DMS79 (cell line): ENCODE results near the gene KCNMA1.
"Not testable (repeated sequence)": the region's sequence is repeated elsewhere in the genome, so short reads cannot be mapped to it uniquely, and the experiment has no call there.

Source experiments
- DNase-seq: peaks from one replicate; lab custom pipeline; 2025; lab: John Stamatoyannopoulos, UW

KCNMA1 gene

GRCh38 chr10:77392851-77393250 is 244.8 kb downstream of the KCNMA1 start:
- no peak for DNase-seq

GRCh38 chr10:77392236-77392721 is 245.3 kb downstream of the KCNMA1 start:
- DNase-seq, result no peak

- no peak for DNase-seq
Observed at GRCh38 chr10:77391605-77392235, 245.9 kb downstream of the KCNMA1 start.

- DNase-seq, result no peak
Observed at GRCh38 chr10:77390481-77390891, 247.1 kb downstream of the KCNMA1 start.

GRCh38 chr10:77388571-77389100 is 249.0 kb downstream of the KCNMA1 start:
- no peak for DNase-seq

DNA sequence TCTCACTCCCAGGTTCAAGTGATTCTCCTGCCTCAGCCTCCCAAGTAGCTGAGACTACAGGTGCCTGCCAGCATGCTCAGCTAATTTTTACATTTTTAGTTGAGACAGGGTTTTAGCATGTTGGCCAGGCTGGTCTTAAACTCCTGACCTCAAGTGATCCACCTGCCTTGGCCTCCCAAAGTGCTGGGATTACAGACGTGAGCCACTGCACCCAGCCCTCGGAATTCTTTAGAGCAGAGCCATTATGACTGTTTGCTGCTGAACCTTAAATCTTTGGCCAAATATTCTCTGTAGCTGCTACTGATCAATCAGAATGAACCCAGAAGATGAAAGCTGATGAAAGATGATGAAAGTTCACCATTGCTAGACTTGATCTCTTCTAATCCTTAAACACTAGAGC is 249.9 kb downstream of the KCNMA1 start:
- not testable (repeated sequence) for DNase-seq

DNA sequence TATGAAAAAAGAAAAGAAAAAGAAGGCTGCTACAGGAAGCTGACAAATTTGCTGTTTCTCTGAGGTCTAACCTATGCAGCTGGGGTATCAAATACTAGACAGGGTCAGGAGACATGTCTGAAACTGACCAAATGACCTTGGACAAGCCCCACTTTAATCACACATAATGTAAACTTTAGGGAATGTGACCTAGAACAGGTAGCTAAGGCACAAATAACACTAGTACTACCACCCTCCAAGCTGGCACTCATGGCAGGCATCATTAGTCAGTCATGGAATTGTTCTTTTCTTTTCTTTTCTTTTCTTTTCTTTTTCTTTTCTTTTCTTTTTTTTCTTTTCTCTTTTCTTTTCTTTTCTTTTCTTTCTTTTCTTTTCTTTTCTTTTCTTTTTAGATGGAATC is 250.4 kb downstream of the KCNMA1 start:
- no peak for DNase-seq

DNA sequence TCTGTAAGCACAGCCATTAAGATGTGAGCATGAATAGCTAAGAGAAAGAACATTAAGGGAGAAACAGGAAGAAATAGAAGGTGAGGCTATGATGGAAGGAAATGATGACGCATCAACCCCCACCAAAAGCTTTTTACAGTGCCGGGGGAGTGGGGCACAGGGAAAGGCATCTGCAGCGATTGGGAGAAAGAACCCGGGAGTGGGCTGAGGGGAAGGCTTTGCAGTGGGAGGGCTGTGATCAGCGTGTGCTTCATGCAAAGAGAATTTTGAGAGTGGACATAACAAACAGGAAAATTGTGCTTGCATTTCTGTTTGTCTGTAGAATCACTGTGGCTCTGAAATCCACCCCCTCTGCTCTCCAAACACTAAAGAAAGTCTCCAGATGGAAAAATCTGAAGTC is 250.8 kb downstream of the KCNMA1 start:
- no peak for DNase-seq

DNA sequence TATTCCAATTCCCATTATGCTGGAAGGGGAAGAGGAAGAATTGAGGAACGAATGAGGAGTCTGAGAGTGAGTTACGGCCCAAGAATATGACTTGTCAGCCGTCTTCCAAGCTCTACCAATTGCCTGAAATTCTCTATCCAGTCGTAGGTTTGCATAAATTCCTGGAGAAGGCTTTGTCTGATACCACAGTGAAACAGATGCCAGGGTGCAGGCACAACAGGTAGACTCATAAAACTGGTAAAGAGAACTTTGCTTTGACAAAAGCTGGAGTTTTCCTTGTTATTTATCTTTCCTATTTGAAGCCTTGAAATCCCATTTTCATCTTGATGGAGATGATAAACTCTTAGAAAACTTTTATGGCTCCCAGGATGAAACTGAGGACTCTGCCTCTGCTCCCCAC is 251.2 kb downstream of the KCNMA1 start:
- DNase-seq, result no peak

GRCh38 chr10:77385315-77385714 is 252.3 kb downstream of the KCNMA1 start:
- DNase-seq, result no peak

- no peak for DNase-seq
Observed at GRCh38 chr10:77383861-77384553, 253.6 kb downstream of the KCNMA1 start.

- DNase-seq, result peak; percentile 75
Observed at GRCh38 chr10:77381750-77382149, 255.9 kb downstream of the KCNMA1 start.

DNA sequence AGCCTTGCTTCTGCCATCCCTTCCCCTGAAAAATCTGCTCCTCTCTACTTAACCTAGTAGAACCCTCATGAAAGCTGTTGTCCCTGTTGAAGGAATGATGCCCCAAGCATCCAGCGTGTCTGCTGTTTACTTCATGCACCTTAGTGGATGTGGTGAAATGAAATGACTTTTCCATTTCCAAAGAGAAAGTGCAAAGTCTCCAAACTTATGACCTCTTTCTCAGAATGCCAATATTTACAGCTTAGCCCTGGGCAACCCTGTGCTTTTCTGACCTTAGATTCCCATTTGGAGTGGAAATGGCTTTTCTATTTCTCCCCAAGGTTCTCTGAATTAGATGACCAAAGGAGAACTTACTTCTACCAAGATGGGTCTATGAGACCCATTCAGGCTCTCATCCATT is 256.9 kb downstream of the KCNMA1 start:
- no peak for DNase-seq

DNA sequence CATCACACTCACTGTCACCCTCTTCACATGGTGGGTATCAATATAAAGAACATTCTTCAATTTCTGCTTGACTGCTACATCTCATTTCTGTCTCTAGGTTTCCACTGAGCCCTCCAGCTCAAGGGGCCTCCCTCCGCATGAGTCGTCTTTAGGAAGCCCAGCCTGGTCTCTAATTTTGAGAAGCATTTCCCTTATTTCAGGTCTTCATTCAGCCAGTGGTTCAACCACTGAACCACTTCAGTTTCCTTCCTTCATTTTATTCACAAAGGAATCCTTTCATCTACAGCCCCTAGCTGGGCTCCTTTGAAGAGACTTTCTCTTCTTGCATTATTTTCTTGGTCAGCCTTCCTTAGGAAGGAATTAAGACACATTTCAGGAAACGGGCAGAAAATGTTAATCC is 257.4 kb downstream of the KCNMA1 start:
- no peak for DNase-seq

- DNase-seq, result no peak
Observed at GRCh38 chr10:77378366-77379349, 258.9 kb downstream of the KCNMA1 start.

DNA sequence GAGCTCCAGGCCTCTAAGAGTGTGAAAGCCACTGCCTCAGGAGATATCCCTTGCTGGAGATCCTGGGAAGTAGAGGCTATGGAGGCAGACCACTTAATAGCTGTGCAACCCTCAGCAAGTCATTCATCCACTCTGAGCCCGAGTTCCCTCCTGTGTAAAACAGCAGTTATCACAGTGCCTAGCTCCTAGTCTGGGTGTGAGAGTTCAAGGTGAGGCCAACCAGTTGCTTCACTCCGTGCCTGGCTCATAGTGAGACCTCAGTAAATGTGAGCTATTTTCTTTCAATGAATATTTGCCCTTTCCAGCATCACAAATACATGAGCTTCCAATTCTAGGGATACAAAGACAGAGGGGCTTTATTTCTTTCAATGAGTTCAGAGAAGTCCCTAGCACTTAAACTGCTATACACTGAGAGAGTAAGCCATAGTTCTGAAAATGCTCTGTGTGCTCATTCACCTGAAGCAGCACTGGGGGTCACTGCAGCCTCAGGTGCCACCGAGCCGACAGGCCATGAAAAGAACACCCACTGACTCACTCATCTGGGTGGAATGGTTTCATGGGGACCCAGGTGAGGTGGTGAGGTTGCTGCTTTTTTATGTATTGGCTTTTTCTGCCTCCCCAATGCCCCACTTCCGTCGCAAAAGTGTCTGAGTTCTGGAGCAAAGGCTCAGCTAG is 259.8 kb downstream of the KCNMA1 start:
- DNase-seq, result no peak

GRCh38 chr10:77377034-77377433 is 260.6 kb downstream of the KCNMA1 start:
- DNase-seq, result no peak

DNA sequence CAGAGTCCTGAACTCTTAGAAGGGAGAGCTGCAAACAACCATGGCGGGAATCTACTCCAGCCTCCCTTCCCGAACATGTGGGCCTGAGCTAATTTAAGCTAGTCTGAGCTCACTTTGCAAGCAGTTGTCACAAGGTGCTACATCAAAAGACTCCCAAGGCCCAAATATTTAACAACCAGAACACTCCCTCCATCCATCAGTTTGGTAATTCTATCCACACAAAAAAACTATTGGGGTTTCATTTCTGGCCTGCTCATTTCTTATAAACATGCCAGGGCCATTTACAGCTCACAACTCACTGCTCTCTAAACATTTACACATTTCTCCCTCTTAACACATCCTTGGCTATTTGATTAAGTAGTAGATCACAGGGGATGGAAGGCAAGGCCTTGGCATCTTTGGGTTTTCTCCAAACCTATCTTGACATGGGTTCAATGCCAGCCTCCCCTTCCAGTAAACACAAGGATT is 263.4 kb downstream of the KCNMA1 start:
- DNase-seq, result no peak

DNA sequence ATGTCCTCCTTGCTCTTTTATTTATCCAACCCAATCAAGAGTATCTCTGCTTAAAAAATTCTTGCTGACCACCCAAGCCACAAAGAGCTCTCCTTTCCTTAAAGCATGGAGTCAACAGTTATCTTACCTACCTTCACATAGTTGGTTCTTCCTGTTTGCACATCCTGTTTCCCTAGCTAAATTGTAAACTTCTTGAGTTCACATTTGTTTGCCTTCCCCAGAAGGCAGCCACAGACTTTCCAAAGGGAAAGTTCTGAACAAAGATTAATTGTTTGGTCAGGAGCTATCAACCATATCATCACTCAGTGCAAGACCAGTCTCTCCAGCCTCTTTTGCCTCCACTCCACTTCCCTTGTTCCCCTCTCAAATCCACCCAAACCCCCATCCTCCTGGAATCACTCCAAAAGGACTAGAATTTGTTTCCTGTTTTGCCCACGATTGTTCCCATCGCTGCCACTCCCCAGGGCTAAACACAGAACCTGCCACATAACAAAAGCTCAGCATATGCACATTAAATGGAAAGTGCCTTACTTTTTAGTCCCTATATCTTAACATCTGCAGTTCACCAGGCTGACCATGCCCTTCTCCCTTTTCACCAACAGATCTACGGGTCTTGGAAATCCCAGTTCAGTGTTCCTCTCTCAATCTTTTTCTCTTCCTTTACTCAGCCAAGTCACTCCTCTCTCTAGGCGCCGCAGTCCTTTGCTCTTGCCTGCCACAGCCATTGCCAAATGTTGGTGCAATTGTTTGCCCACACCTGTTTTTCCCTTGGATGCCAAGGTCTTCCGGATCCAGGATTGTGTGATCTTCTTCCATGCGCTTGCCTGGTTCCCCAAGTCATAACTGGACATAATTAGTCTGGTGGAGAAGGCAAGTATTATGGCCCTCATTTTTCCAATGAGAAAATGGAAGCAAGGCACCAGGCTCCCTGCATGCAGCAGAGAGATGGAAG is 265.5 kb downstream of the KCNMA1 start:
- no peak for DNase-seq

DNA sequence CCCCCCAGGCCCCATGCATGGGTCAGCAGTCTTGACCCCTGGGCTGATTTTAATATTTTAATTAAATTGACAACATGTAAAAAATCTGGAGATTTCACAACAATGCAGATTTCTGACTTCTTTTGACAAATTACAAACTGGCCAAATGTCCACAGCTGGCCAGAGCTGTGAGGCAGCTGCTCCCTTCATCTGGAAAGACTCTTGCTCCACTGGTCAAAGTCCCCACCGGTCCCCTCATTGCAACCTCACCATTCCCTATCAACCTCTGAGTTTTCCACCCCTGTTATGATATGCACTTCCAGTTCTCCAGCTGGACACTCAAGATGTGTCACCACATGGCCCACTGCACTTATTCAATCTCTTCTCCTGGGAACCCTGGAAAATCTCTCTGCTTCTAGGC is 266.2 kb downstream of the KCNMA1 start:
- no peak for DNase-seq
